Parathyroid adenoma (tissue), 2 donors: Measurements from ENCODE around the gene EYA2.

Experiments
- H2AFZ ChIP-seq: fragments of 300-600 bp; sonication (generic); one replicate; pipeline ENCODE4 v1.7.0; 2017; ENCODE audit warnings: antibody characterized with exemption, mild to moderate bottlenecking
- H3K27ac ChIP-seq: fragments of 300-600 bp; sonication (generic); one replicate; pipeline ENCODE4 v1.7.0; 2017
- H3K27me3 ChIP-seq: fragments of 300-600 bp; sonication (generic); one replicate; pipeline ENCODE4 v1.7.0; 2017; ENCODE audit warnings: low read length; ENCODE audit not compliant: control insufficient read depth, insufficient read depth
- H3K36me3 ChIP-seq: fragments of 300-600 bp; sonication (generic); one replicate; pipeline ENCODE4 v1.7.0; 2017; ENCODE audit warnings: low read length; ENCODE audit not compliant: control insufficient read depth, insufficient read depth
- H3K4me1 ChIP-seq: fragments of 300-600 bp; sonication (generic); one replicate; pipeline ENCODE4 v1.7.0; 2017; ENCODE audit warnings: control low read depth
- H3K4me2 ChIP-seq: fragments of 300-600 bp; sonication (generic); one replicate; pipeline ENCODE4 v1.7.0; 2017; ENCODE audit warnings: low read length
- H3K4me3 ChIP-seq: fragments of 300-600 bp; sonication (generic); one replicate; pipeline ENCODE4 v1.7.0; 2017; ENCODE audit warnings: low read depth, low read length
- H3K79me2 ChIP-seq: fragments of 300-600 bp; sonication (generic); one replicate; pipeline ENCODE4 v1.7.0; 2017; ENCODE audit warnings: control low read depth
- H3K9ac ChIP-seq: fragments of 300-600 bp; sonication (generic); one replicate; pipeline ENCODE4 v1.7.0; 2017; ENCODE audit warnings: mild to moderate bottlenecking
- H3K9me3 ChIP-seq: fragments of 300-600 bp; sonication (generic); one replicate; pipeline ENCODE4 v1.7.0; 2017; ENCODE audit warnings: low read length; ENCODE audit not compliant: control insufficient read depth
- CTCF ChIP-seq: fragments of 300-600 bp; sonication (generic); IDR thresholded peaks from one replicate; pipeline ENCODE4 v1.7.0; 2017; ENCODE audit warnings: antibody characterized with exemption, mild to moderate bottlenecking
- donor health status: primary hyperparathyroidism.

The EYA2 gene

GRCh38 chr20:47003223-47003622 is 108.6 kb downstream of the EYA2 start:
- no peak overlapping the region for H2AFZ ChIP-seq
- no peak overlapping the region for H3K4me3 ChIP-seq
- no peaks in the 10 kb centered on the region for H3K9me3 ChIP-seq
- no peak for TF ChIP-seq CTCF
- peaks cover 15% of the 10 kb centered on the region for H3K4me1 ChIP-seq
- H3K9ac ChIP-seq, result no peak overlapping the region
- no peaks in the 10 kb centered on the region for H3K27me3 ChIP-seq
- H3K27ac ChIP-seq, result no peak overlapping the region
- H3K36me3 ChIP-seq, result no peaks in the 10 kb centered on the region
- H3K79me2 ChIP-seq, result peaks cover 7% of the 10 kb centered on the region
- no peak overlapping the region for H3K4me2 ChIP-seq

- H3K9me3 ChIP-seq, result no peaks in the 10 kb centered on the region
- H2AFZ ChIP-seq, result no peak overlapping the region
- H3K4me2 ChIP-seq, result no peak overlapping the region
- peaks cover 13% of the 10 kb centered on the region for H3K4me1 ChIP-seq
- TF ChIP-seq CTCF, result no peak
- no peak overlapping the region for H3K4me3 ChIP-seq
- H3K27me3 ChIP-seq, result no peaks in the 10 kb centered on the region
- H3K27ac ChIP-seq, result no peak overlapping the region
- no peaks in the 10 kb centered on the region for H3K36me3 ChIP-seq
- no peak overlapping the region for H3K9ac ChIP-seq
- H3K79me2 ChIP-seq, result peaks cover 7% of the 10 kb centered on the region
Measured at GRCh38 chr20:47004179-47004578, 109.5 kb downstream of the EYA2 start.

DNA sequence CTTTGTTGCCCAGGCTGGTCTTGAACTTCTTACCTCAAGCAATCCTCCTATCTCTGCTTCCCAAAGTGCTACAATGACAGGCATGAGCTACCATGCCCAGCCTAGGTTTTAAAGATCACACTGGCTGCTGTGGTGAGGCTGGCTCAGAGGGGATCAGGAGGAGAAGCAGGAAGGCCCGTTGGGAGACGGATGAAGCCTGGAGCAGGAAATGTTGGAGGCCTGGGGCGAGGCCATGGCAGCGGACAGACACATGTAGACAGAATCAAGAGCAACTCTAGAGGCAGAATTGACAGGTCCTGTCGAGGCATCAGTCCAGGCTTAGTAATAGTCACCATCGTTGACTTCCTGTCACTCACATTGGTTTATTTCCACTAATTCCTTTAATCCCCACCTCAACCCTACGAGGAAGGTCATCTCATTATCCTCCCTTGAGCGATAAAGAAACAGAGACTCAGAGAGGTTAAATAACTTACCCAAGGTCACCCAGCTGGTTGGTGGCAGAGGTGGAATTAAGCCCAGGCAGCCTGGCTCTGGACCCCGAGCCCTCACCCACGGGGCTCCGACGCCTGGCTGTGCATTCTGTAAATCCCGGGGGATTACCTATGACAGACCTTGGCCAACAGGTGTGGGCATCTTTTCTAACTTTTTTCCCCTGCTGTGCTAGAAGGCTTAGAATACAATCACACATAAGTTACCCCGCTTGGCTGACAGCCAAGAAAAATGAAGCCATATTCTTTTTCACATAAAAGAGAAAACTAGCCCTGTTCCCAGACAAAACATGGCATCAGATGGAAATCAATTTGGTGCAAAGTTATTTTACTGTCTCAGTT is 113.4 kb downstream of the EYA2 start:
- no peak overlapping the region for H3K4me3 ChIP-seq
- TF ChIP-seq CTCF, result no peak
- no peaks in the 10 kb centered on the region for H3K36me3 ChIP-seq
- H3K9ac ChIP-seq, result no peak overlapping the region
- H3K4me2 ChIP-seq, result no peak overlapping the region
- H3K27ac ChIP-seq, result no peak overlapping the region
- no peaks in the 10 kb centered on the region for H3K27me3 ChIP-seq
- H3K4me1 ChIP-seq, result peaks cover 12% of the 10 kb centered on the region
- H3K79me2 ChIP-seq, result no peaks in the 10 kb centered on the region
- no peak overlapping the region for H2AFZ ChIP-seq
- H3K9me3 ChIP-seq, result no peaks in the 10 kb centered on the region

DNA sequence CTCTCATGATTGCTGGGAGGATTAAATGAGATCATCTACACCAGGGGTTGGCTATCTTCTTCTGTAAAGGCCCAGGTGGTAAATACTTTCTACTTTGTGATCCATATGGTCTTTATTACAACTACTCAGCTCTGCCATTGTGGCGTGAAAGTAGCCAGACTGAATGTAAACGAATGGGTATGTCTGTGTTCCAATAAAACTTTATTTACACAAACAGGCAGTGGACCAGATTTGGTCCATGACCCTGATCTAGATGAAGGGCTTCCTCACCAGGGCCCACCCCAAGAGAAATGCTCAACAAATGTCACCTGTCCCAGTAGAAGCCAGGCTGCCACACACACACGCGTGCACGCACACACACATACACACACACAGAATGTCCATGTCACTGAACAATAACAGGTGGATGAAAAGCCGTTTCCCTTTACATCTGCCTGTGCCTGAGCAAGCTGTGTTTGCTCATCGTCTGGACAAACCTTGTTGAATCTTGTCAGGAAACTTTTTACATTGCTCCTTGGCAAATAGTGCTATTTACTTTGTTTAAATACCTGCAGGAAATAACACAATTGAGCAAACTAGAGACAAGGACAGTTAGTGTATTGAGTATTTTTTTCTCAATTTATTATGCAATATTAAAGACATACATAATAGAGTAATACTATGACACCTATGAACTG is 114.3 kb downstream of the EYA2 start:
- TF ChIP-seq CTCF, result no peak
- no peak overlapping the region for H3K4me3 ChIP-seq

More for the DNA sequence above, 114.3 kb downstream of the EYA2 start:
- no peak overlapping the region for H3K9ac ChIP-seq
- no peaks in the 10 kb centered on the region for H3K36me3 ChIP-seq
- no peak overlapping the region for H2AFZ ChIP-seq
- no peaks in the 10 kb centered on the region for H3K27me3 ChIP-seq
- H3K9me3 ChIP-seq, result no peaks in the 10 kb centered on the region
- peaks cover 21% of the 10 kb centered on the region for H3K4me1 ChIP-seq
- no peaks in the 10 kb centered on the region for H3K79me2 ChIP-seq
- H3K4me2 ChIP-seq, result no peak overlapping the region
- H3K27ac ChIP-seq, result no peak overlapping the region
